Spleen (tissue), 7 donors: Measurements from ENCODE around the gene UIMC1.

Experiments used
- POLR2A ChIP-seq, 3 donors: fragments of 450-650 bp; IDR thresholded peaks; one replicate each; pipeline ENCODE4 v1.5.1; 2017; ENCODE audit warnings: antibody characterized with exemption in 3 of 3, mild to moderate bottlenecking in 1 of 3
- POLR2AphosphoS5 ChIP-seq, 3 donors: sonication (generic); formaldehyde crosslinking; IDR thresholded peaks; one replicate each; pipeline ENCODE4 v1.5.1; 2017; ENCODE audit warnings: antibody characterized with exemption in 3 of 3
- TF ChIP-seq, protein P1 (sequence below), 11 experiments: fragments of 200-600 bp in 7 of 11; fragments of 450-650 bp in 4 of 11; sonication (generic) in 4 of 11; IDR thresholded peaks in 8 of 11; conservative IDR thresholded peaks in 3 of 11; 1 replicate in 7 of 11; 2 replicates in 4 of 11; pipeline versions ENCODE4 v1.4.0 to v1.8.0; 2016 to 2021; ENCODE audit warnings: antibody characterized with exemption in 11 of 11, inconsistent platforms in 4 of 11, mild to moderate bottlenecking in 1 of 11
- donor health status: DM: no; HTN: no; CAD: no; lungs with moderate emphysema.
- donor health status: DM: no; HTN: no; CAD: no.
- donor health status: DM: no; HTN: no; CAD: no.

DNA sequence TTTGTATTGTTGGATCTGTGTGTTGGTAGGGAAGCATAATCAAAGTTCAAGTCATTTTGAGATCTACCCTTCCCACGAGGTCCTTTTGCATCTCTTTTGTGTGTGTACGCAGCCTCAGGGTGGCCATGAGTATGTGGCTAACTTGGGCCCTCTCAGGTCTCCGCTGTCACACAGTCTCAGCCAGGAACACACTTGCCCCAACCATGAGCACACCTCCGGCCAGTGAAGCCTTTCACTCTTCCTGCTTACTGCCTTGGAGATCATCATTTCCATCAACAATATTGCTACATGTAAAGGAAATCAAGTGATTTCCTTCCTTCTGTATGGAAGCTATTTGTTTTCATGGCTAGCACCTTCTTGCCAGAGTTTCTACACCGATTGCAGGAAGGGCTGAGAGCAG, 29.9 kb upstream of the UIMC1 start:
- TF ChIP-seq POLR2A (IDR thresholded peaks at IDR 0.05) (no peak), POLR2AphosphoS5 (IDR thresholded peaks at IDR 0.05) (no peak)
- TF ChIP-seq, protein P1, sequence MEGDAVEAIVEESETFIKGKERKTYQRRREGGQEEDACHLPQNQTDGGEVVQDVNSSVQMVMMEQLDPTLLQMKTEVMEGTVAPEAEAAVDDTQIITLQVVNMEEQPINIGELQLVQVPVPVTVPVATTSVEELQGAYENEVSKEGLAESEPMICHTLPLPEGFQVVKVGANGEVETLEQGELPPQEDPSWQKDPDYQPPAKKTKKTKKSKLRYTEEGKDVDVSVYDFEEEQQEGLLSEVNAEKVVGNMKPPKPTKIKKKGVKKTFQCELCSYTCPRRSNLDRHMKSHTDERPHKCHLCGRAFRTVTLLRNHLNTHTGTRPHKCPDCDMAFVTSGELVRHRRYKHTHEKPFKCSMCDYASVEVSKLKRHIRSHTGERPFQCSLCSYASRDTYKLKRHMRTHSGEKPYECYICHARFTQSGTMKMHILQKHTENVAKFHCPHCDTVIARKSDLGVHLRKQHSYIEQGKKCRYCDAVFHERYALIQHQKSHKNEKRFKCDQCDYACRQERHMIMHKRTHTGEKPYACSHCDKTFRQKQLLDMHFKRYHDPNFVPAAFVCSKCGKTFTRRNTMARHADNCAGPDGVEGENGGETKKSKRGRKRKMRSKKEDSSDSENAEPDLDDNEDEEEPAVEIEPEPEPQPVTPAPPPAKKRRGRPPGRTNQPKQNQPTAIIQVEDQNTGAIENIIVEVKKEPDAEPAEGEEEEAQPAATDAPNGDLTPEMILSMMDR (IDR thresholded peaks at IDR 0.05 in 8 of 11, conservative IDR thresholded peaks at IDR 0.05 in 3 of 11), result no peak
